ENCODE measurements around the gene ZNF440. TPM values are rescaled to one million over a fixed set of nuclear protein-coding genes. Genes with fewer than 3 reads are reported as not detected.
A peak's percentile ranks its signal among the peaks of the same experiment; 100 is the strongest.
"Not testable (repeated sequence)": the region's sequence is repeated elsewhere in the genome, so short reads cannot be mapped to it uniquely, and the experiment has no call there.

The ZNF440 gene
- 1 to 10 TPM; 4.2 to 4.6 (median 4.3) TPM for total RNA-seq

DNA sequence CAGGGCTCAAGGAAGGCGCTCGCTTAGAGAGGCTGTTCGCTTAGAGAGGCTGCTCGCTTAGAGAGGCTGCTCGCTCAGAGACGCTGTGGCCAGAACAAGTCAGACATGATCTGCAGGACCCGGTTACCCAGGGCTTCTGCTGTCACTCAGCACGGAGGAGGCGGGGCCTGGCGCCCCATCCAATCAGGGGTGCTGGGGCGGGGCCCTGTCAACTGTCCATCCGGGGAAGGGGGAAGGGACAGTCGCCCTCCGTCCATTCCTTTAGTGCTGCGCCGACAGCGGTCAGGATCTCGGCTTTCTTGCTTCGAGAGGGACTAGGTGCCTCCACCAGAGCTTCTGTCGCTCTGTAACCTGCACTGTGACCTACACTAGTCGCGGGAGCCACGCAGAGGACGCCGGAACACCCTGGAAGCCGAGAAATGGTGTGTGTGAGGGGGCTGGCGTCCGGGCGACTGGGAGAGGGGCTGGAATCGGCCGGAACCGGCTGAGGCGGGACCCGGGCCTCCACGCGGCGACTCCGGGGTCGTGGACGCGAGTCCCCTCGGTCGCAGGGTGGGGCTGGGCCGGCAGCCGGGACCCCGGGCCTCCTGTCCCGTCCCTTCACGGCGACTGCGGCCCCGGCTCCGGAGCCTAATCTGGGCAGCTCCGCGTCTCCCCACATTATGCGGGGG is at the start of gene ZNF440:
ZNF440 (plus strand) TSS at position 245 of the 671 bp plus-strand sequence; CDS start at position 420, 175 bp downstream.
- no peaks in the 10 kb centered on the region for H3K9me3 Mint-ChIP-seq
- ATAC-seq: peak; percentile 100
- H3K4me3 Mint-ChIP-seq: peak within 1 kb of the TSS; percentile 90
- peaks cover 9% of the 10 kb centered on the region for H3K36me3 Mint-ChIP-seq (ENCODE audit: insufficient read depth)
- peaks cover 24% of the 10 kb centered on the region for H3K4me1 Mint-ChIP-seq (ENCODE audit: low read depth)
- DNase-seq: peak; percentile 73
- H3K27me3 Mint-ChIP-seq (ENCODE audit: low read depth): no peaks in the 10 kb centered on the region

DNA sequence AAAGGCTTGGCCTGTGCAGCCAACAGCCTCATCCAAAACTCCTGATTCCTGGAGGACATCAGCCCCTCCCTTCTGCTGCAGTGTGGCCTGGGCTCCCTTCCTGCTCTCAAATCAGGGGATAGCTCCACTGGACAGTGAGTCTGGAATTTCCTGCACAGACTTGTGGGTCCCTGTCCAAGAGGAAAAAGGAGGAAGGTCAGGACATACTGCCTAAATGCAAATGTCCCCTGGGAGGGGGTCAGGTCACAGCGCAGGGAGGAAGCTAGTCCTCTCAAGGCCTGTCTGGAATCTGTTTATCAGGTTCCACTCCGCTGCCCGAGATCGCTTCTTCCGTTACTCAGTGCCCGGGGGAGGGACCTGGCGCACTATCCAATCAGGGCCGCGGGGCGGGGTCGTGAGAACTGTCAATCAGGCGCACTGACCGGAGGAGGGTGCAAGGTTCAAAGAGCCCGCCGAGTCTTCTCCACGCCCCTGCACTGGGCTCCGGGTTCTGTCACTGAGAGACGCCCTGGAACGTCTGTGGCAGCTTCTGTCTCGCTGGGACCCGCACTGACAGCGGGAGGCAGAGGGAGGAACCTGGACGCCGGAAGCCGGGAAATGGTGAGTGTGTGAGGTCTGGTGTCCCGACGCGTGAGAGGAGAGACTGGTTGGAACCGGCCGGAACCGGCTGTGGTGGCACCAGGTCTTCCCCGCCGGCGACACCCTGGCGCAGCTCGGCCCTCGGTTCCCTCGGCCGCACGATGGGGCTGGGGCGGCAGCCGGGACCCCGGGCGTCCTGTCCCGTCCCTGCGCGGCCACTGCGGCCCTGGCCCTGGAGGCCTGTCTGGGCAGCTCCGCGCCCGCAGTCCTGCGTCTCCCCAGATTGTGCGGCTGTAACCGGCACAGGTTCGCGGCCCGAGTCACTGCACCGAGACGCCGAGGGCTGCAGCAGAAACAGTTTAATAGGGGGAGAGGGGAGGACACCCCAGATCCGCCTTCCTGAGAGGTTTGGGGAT is 47.2 kb upstream of the ZNF440 start, which contains the start of gene ZNF441:
ZNF441 (plus strand) TSS at position 404 of the 995 bp plus-strand sequence; CDS start at position 598, 194 bp downstream.
- peak; percentile 97 to 98 for ATAC-seq
- DNase-seq: peak; percentile 87
- Mint-ChIP-seq H3K36me3 (ENCODE audit: insufficient read depth) (peaks cover 20% of the 10 kb centered on the region), H3K4me1 (ENCODE audit: low read depth) (peaks cover 19% of the 10 kb centered on the region), H3K27me3 (ENCODE audit: low read depth) (peaks cover 3% of the 10 kb centered on the region), H3K4me3 (peak within 1 kb of the TSS; percentile 98), H3K9me3 (peaks cover 28% of the 10 kb centered on the region)

DNA sequence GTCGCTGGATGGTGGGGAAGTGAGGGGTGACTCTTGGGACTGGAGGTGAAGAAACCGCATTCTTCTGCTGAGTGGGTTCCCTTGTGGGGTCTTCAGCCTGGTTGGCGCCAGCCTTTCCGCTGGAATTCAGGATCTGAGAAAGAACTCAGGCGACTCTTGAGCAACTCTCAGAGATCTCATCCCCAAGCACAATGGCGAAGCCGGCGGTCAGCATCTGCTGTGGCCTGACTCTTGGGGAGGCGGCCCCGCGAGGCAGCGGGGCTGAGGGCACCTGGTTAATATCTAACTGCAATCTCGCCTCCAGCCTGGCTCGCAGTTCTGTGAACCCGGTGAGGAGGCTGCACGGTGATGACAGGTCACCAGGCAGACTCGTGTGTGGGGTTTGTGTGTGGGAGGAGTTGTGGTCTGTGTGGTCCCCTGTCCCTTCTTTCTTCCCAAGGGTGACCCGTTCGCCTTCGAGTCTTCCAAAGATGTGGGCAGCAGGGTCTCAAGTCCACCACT is 46.4 kb upstream of the ZNF440 start:
- DNase-seq (no peak), ATAC-seq (no peak)
- Mint-ChIP-seq H3K27me3 (ENCODE audit: low read depth) (no peaks in the 10 kb centered on the region), H3K4me3 (peak overlapping the region; percentile 98), H3K9me3 (peaks cover 33% of the 10 kb centered on the region), H3K36me3 (ENCODE audit: insufficient read depth) (peaks cover 25% of the 10 kb centered on the region), H3K4me1 (ENCODE audit: low read depth) (peaks cover 23% of the 10 kb centered on the region)

DNA sequence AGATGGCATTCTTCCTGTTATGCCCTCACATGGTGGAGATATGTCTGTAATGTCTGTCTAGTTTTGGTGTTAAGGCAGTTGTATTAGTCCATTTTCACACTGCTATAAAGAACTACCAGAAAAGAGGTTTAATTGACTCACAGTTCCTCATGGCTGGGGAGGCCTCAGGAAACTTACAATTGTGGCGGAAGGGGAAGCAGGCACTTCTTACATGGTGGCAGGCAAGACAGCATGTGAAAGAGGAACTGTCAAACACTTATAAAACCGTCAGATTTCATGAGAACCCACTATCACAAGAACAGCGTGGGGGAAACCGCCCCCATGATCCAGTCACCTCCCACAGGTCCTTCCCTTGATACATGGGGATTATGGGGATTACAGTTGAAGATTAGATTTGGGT is 44.1 kb upstream of the ZNF440 start:
- H3K27me3 Mint-ChIP-seq (ENCODE audit: low read depth): no peaks in the 10 kb centered on the region
- H3K36me3 Mint-ChIP-seq (ENCODE audit: insufficient read depth): peaks cover 39% of the 10 kb centered on the region
- peaks cover 23% of the 10 kb centered on the region for H3K4me1 Mint-ChIP-seq (ENCODE audit: low read depth)
- DNase-seq (no peak), ATAC-seq (no peak)
- H3K4me3 Mint-ChIP-seq: no peak overlapping the region
- H3K9me3 Mint-ChIP-seq: peaks cover 39% of the 10 kb centered on the region

DNA sequence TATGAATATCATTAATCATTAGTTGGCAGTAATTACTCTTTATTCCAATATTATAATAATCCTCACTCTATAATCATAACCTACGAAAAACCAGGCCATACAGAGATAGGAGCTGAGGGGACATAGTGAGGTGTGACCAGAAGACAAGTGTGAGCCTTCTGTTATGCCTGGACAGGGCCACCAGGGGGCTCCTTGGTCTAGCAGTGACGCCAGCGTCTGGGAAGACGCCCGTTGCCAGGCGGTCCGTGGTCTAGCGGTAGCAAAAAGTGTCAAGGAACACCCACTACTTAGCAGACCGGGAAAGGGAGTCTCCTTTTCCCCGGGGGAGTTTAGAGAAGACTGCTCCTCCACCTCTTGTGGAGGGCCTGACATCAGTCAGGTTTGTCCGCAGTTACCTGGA is 42.6 kb upstream of the ZNF440 start:
- not testable (repeated sequence) for ATAC-seq; H3K4me3 Mint-ChIP-seq; H3K27me3 Mint-ChIP-seq (ENCODE audit: low read depth); DNase-seq
- Mint-ChIP-seq H3K4me1 (ENCODE audit: low read depth) (peaks cover 21% of the 10 kb centered on the region), H3K9me3 (peaks cover 45% of the 10 kb centered on the region), H3K36me3 (ENCODE audit: insufficient read depth) (peaks cover 47% of the 10 kb centered on the region)

DNA sequence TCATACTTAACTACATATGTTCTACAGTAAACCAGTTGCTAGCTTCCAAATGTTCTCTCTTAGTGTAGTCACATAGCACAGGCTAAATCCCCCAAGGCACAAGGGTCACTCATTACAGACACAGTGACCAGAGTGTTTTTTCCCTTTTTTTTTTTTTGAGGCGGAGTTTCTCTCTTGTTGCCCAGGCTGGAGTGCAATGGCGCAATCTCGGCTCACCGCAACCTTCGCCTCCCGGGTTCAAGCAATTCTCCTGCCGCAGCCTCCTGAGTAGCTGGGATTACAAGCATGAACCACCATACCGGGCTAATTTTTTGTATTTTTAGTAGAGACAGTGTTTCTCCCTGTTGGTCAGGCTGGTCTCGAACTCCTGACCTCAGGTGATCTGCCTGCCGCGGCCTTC is 37.4 kb upstream of the ZNF440 start:
- peaks cover 67% of the 10 kb centered on the region for H3K36me3 Mint-ChIP-seq (ENCODE audit: insufficient read depth)
- not testable (repeated sequence) for H3K4me1 Mint-ChIP-seq (ENCODE audit: low read depth); H3K4me3 Mint-ChIP-seq; H3K27me3 Mint-ChIP-seq (ENCODE audit: low read depth); DNase-seq; ATAC-seq
- H3K9me3 Mint-ChIP-seq: peaks cover 54% of the 10 kb centered on the region

DNA sequence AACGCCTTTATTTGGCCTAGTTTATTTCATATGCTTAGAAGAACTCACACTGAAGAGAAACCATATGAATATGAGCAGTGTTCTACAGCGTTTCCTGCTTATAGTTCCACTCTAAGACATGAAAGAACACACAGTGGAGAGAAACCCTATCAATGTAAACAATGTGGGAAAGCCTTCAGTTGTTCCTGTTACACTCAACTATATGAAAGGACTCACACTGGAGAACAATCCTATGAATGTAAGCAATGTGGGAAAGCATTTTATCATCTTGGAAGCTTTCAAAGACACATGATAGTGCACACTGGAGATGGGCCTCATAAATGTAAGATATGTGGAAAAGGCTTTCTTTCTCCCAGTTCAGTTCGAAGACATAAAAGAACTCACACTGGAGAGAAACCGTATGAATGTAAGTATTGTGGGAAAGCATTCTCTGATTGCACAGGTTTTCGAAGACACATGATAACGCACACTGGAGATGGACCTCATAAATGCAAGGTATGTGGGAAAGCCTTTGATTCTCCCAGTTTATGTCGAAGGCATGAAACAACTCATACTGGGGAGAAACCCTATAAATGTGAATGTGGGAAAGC is 33.5 kb upstream of the ZNF440 start:
- Mint-ChIP-seq H3K9me3 (peaks cover 48% of the 10 kb centered on the region), H3K4me1 (ENCODE audit: low read depth) (no peaks in the 10 kb centered on the region), H3K27me3 (ENCODE audit: low read depth) (no peaks in the 10 kb centered on the region), H3K36me3 (ENCODE audit: insufficient read depth) (peaks cover 61% of the 10 kb centered on the region), H3K4me3 (no peak overlapping the region)
- DNase-seq: no peak
- no peak for ATAC-seq

DNA sequence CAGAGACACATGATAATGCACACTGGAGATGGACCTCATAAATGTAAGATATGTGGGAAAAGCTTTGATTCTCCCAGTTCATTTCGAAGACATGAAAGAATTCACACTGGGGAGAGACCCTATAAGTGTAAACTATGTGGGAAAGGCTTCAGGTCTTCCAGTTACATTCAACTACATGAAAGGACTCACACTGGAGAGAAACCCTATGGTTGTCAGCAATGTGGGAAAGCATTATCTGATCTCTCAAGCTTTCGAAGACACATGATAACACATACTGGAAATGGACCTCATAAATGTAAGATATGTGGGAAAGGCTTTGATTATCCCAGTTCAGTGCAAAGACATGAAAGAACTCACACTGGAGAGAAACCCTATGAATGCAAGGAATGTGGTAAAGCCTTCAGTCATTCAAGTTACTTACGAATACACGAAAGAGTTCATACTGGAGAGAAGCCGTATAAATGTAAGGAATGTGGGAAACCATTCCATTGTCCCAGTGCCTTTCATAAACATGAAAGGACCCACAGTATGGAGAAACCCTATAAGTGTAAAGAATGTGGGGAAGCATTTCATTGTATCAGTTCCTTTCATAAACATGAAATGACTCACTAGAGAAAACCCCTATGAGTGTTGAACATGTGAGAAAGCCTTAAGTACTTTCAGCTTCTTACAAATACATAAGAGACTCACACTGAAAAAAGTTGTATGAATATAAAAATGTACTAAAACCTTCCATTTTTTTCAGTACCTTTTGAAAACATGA is 32.6 kb upstream of the ZNF440 start:
- Mint-ChIP-seq H3K9me3 (peaks cover 44% of the 10 kb centered on the region), H3K4me1 (ENCODE audit: low read depth) (no peaks in the 10 kb centered on the region), H3K4me3 (no peak overlapping the region), H3K36me3 (ENCODE audit: insufficient read depth) (peaks cover 56% of the 10 kb centered on the region), H3K27me3 (ENCODE audit: low read depth) (no peaks in the 10 kb centered on the region)
- ATAC-seq (no peak), DNase-seq (no peak)

DNA sequence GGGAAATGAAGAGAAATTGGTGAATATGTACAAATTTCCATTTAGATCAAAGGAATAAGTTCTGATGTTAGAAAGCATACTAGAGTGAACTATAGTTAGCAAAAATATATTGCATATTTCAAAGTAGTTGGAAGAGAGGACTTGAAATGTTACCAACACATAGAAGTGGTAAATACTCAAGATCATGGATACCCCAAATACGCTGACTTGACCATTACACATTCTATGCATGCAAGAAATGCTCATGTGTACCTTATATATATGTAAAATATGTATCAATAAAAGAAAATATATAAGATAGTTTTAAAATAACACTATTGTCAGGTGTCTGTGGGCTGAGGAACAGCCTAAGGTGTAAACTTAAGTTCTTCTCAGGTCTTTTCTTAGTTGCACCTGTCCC is 30.3 kb upstream of the ZNF440 start:
- no peak overlapping the region for H3K4me3 Mint-ChIP-seq
- no peaks in the 10 kb centered on the region for H3K27me3 Mint-ChIP-seq (ENCODE audit: low read depth)
- peaks cover 44% of the 10 kb centered on the region for H3K9me3 Mint-ChIP-seq
- peaks cover 42% of the 10 kb centered on the region for H3K36me3 Mint-ChIP-seq (ENCODE audit: insufficient read depth)
- no peak for ATAC-seq
- no peaks in the 10 kb centered on the region for H3K4me1 Mint-ChIP-seq (ENCODE audit: low read depth)
- no peak for DNase-seq

DNA sequence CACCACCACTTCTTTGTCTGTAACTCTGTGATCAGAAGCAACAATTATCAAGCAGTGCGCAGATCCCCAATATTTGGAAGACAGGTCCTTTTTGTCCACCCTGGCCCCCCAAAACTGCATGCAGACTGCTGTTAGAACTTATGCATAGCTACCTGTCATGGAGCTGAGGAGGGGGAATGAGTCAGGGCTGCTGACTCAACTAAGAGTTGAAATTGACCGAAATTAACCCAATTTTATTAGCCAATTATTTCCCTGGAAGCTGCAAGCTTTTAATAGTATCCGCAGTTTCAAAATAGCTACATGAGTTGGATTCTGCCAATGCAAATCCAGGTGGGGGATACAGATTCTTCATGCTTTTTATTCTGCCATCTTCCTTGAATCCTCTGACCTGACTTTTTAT is 29.7 kb upstream of the ZNF440 start:
- DNase-seq (no peak), ATAC-seq (no peak)
- H3K9me3 Mint-ChIP-seq: peaks cover 46% of the 10 kb centered on the region
- H3K36me3 Mint-ChIP-seq (ENCODE audit: insufficient read depth): peaks cover 40% of the 10 kb centered on the region
- H3K4me1 Mint-ChIP-seq (ENCODE audit: low read depth): no peaks in the 10 kb centered on the region
- H3K4me3 Mint-ChIP-seq: no peak overlapping the region
- H3K27me3 Mint-ChIP-seq (ENCODE audit: low read depth): no peaks in the 10 kb centered on the region

DNA sequence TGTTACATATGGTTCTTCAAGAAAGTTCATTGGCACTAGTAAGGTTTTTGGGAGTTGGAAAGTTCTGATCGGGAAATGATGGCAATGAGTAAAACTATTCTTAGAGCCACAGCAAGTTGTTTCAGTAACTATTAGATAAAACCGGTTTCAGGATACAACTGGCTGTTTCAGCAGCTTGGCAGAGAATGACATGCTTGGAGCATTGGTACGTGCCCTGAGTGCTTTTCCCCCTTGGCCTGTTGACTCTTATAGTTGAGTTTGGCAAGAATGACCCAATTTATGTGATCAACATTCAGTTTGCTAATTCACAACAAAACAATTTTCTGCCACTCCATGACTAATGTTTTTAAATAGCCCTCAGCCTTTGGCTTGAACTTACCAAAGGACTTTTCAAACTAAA is 26.5 kb upstream of the ZNF440 start:
- DNase-seq: no peak
- no peak for ATAC-seq
- H3K4me1 Mint-ChIP-seq (ENCODE audit: low read depth): no peaks in the 10 kb centered on the region
- H3K9me3 Mint-ChIP-seq: peaks cover 54% of the 10 kb centered on the region
- peaks cover 17% of the 10 kb centered on the region for H3K36me3 Mint-ChIP-seq (ENCODE audit: insufficient read depth)
- no peaks in the 10 kb centered on the region for H3K27me3 Mint-ChIP-seq (ENCODE audit: low read depth)
- H3K4me3 Mint-ChIP-seq: no peak overlapping the region

DNA sequence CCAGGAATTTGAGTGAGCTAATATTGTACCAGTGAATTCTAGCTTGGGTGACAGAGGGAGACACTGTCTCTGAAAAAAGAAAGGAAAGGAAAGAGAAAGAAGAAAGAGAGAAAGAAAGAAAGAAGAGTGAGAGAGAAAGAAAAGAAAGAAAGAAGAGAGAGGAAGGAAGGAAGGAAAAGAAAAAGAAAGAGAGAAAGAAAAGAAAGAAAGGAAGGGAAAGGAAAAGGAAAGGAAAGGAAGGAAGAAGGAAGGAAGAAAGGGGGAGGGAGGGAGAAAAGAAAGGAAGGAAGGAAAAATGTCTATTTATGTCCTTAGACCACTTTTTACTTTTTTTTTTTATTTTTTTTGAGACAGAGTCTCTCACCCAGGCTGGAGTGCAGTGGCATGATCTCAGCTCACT is 21.1 kb upstream of the ZNF440 start:
- no peak overlapping the region for H3K4me3 Mint-ChIP-seq
- no peak for ATAC-seq

DNA sequence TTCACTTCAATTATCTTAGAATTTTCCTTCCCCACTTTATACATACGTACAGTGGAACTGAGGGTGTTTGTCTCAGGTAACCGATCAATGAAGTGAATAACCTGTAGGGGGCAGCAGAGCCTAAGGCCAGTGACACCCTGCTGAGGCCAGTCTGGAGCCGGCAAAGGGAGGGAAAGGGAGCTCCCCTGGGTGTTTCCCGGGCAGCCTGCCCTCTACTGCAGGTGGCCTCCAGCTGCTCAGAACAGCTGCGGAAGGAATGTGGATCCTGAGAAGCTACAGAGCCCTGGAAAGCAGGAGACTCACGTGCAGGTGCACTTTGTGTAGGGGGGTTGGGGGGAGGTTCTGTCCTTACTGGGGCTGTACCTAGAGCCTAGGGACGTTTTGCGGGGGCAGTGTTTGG is 16.6 kb upstream of the ZNF440 start:
- ATAC-seq (peak; percentile 64 to 68), DNase-seq (peak; percentile 68)
- Mint-ChIP-seq H3K4me3 (peak overlapping the region; percentile 88), H3K27me3 (ENCODE audit: low read depth) (no peaks in the 10 kb centered on the region), H3K9me3 (peaks cover 3% of the 10 kb centered on the region), H3K36me3 (ENCODE audit: insufficient read depth) (no peaks in the 10 kb centered on the region), H3K4me1 (ENCODE audit: low read depth) (peaks cover 13% of the 10 kb centered on the region)

More for the DNA sequence above, 21.1 kb upstream of the ZNF440 start:
- Mint-ChIP-seq H3K36me3 (ENCODE audit: insufficient read depth) (no peaks in the 10 kb centered on the region), H3K27me3 (ENCODE audit: low read depth) (no peaks in the 10 kb centered on the region), H3K9me3 (peaks cover 28% of the 10 kb centered on the region), H3K4me1 (ENCODE audit: low read depth) (peaks cover 7% of the 10 kb centered on the region)
- DNase-seq: no peak

Data from activated T-cell treated with anti-CD3 and anti-CD28 coated beads, Interleukin-2, amount 50 U/mL, for 4 hours (primary cell).